ENCODE data around the gene PHKA1. TPM values are rescaled to one million over a fixed set of nuclear protein-coding genes. Genes with fewer than 3 reads are reported as not detected.

The PHKA1 gene
- total and polyA plus RNA-seq, 2 donors (not counting 3 experiments of a cell fraction or from before 2014, with no cell fraction given): 3.3 to 5.5 TPM

DNA sequence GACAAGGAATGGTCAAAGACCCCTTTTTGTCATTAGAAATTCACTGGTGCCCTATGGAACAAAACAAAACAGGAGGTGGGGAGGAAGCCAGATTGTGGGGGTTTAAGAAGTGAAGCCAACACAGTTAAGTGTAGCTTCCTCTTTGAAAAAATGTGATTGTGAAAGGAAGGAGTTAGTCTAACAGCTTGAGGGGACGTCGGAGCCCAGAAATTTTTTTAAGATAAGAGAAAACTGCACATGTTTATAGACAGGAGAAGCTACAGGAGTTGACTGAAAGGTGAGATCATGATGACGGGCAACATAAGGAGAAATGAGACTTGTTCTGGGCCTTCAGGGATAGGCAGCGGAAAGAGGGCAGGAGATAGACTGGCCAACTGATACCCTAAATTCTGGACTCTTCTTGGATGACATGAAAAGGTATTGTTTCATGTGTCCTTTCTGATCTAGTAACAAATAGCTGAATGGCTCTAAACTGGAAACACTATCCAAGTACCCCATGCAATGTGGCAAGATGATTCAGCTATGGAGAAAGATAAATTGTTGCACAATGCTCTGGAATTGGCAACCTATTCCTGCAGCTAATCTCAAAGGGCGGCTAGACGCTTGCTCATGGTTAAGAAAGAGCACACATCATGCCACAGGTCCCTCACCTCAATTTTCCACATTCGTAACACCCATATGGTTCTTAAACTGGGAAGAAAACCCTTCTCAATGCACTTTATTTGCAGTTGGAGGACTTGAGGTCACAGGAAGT lies 137.8 kb downstream of the PHKA1 start:
- TF ChIP-seq GATA2 (IDR thresholded peaks at IDR 0.05; ENCODE audit: insufficient read depth, insufficient read length, low read depth, low read length) (no peak), FOS (IDR thresholded peaks at IDR 0.05; ENCODE audit: borderline replicate concordance, insufficient read depth, low read length) (no peak), JUN (IDR thresholded peaks at IDR 0.05; ENCODE audit: borderline replicate concordance, insufficient read depth, insufficient read length, low read depth) (no peak), MYC (IDR thresholded peaks at IDR 0.05; ENCODE audit: low read depth, low read length) (no peak), POLR2A (IDR thresholded peaks at IDR 0.05; ENCODE audit: low read depth, low read length) (no peak)
- POLR2A ChIA-PET: no interaction called here

DNA sequence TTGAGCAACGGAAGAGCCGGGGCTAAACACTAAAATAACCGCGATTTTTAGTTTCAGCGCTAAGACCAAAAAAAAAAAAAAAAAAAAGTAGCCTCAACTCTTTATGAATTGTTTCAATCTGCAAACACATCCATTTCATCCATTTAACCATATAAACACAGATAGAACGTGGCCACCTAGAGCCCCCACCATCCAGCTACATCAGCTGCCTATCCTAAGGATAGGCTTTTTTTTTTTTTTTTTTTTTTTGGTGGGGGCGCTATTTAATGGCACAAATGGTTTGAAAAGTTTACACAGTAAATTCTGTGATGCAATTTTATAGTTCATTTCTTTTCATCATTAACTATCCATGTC lies 141.0 kb downstream of the PHKA1 start:
- dilution Hi-C loops (cut with MboI; ENCODE audit: extremely low pct_ligation_motif_present, low sequenced_read_pairs) (no loop called here), intact Hi-C loops (cut with micrococcal nuclease) (loop anchor here (2.0 to 5.0 kb wide), 2 partner anchors 49 to 140 kb away; no protein-coding TSS in a partner anchor)
- no peak overlapping the region for H2AFZ ChIP-seq (ENCODE audit: low read depth, low read length)
- no peaks in the 10 kb centered on the region for H4K20me1 ChIP-seq (replicated peaks; ENCODE audit: control insufficient read depth, extremely low read depth, insufficient read depth, low read length)
- peaks cover 10% of the 10 kb centered on the region for H3K4me1 ChIP-seq (ENCODE audit: control insufficient read depth, extremely low read depth, insufficient read depth, low read length)
- no peaks in the 10 kb centered on the region for H3K9me3 ChIP-seq (replicated peaks; ENCODE audit: control insufficient read depth, insufficient read depth, low read length)
- CTCF ChIA-PET: no interaction called here
- H3K9me1 ChIP-seq (replicated peaks; ENCODE audit: control insufficient read depth, extremely low read depth, insufficient read depth, low read length): no peaks in the 10 kb centered on the region
- DNase-seq (ENCODE audit: low read depth, low spot score): no peak
- peak overlapping the region in 2 of 3 experiments; percentile 44 to 75 for H3K4me3 ChIP-seq (replicated peaks in 1 of 3; ENCODE audit: insufficient read depth in 1 of 3, low read depth in 1 of 3, low read length in 3 of 3)
- no peaks in the 10 kb centered on the region for H3K36me3 ChIP-seq (ENCODE audit: control insufficient read depth in 2 of 2, extremely low read depth in 1 of 2, insufficient read depth in 2 of 2, low read length in 2 of 2)
- H3K27me3 ChIP-seq (ENCODE audit: control insufficient read depth in 2 of 2, insufficient read depth in 2 of 2, low read length in 2 of 2): no peaks in the 10 kb centered on the region
- H3K9ac ChIP-seq (replicated peaks; ENCODE audit: extremely low read depth, insufficient read depth, low read length): no peak overlapping the region
- peak overlapping the region; percentile 73 for H3K27ac ChIP-seq (ENCODE audit: insufficient read depth, low read depth, low read length)
- peak overlapping the region; percentile 49 for H3K4me2 ChIP-seq (ENCODE audit: insufficient read depth, low read length)
- peaks cover 7% of the 10 kb centered on the region for H3K79me2 ChIP-seq (ENCODE audit: control insufficient read depth, insufficient read depth, low read length)
- POLR2A ChIA-PET: no interaction called here
- no peak for FAIRE-seq
- no peak for TF ChIP-seq MYC (IDR thresholded peaks at IDR 0.05; ENCODE audit: low read depth, low read length)
- TF ChIP-seq POLR2A (IDR thresholded peaks at IDR 0.05; ENCODE audit: low read depth, low read length): no peak
- TF ChIP-seq FOS (IDR thresholded peaks at IDR 0.05; ENCODE audit: borderline replicate concordance, insufficient read depth, low read length): no peak
- no peak for TF ChIP-seq JUN (IDR thresholded peaks at IDR 0.05; ENCODE audit: borderline replicate concordance, insufficient read depth, insufficient read length, low read depth)
- BruUV-seq (replicated peaks): no TSS peak

More for the DNA sequence above, 137.8 kb downstream of the PHKA1 start:
- no peaks in the 10 kb centered on the region for H3K36me3 ChIP-seq (ENCODE audit: control insufficient read depth in 2 of 2, extremely low read depth in 1 of 2, insufficient read depth in 2 of 2, low read length in 2 of 2)
- no peak overlapping the region for H3K27ac ChIP-seq (ENCODE audit: insufficient read depth, low read depth, low read length)
- CTCF ChIA-PET: no interaction called here
- H3K4me2 ChIP-seq (ENCODE audit: insufficient read depth, low read length): no peak overlapping the region
- peaks cover 7% of the 10 kb centered on the region for H3K79me2 ChIP-seq (ENCODE audit: control insufficient read depth, insufficient read depth, low read length)
- H3K9ac ChIP-seq (replicated peaks; ENCODE audit: extremely low read depth, insufficient read depth, low read length): no peak overlapping the region
- DNase-seq (ENCODE audit: low read depth, low spot score) (no peak), FAIRE-seq (no peak)
- BruUV-seq (replicated peaks): no TSS peak
- no peaks in the 10 kb centered on the region for H3K9me1 ChIP-seq (replicated peaks; ENCODE audit: control insufficient read depth, extremely low read depth, insufficient read depth, low read length)
- intact Hi-C loops (cut with micrococcal nuclease): no loop called here
- dilution Hi-C loops (cut with MboI; ENCODE audit: extremely low pct_ligation_motif_present, low sequenced_read_pairs): no loop called here
- H3K4me3 ChIP-seq (replicated peaks in 1 of 3; ENCODE audit: insufficient read depth in 1 of 3, low read depth in 1 of 3, low read length in 3 of 3): no peak overlapping the region
- no peak overlapping the region for H2AFZ ChIP-seq (ENCODE audit: low read depth, low read length)
- peaks cover 4% of the 10 kb centered on the region for H3K4me1 ChIP-seq (ENCODE audit: control insufficient read depth, extremely low read depth, insufficient read depth, low read length)
- H4K20me1 ChIP-seq (replicated peaks; ENCODE audit: control insufficient read depth, extremely low read depth, insufficient read depth, low read length): no peaks in the 10 kb centered on the region
- H3K27me3 ChIP-seq (ENCODE audit: control insufficient read depth in 2 of 2, insufficient read depth in 2 of 2, low read length in 2 of 2): no peaks in the 10 kb centered on the region
- H3K9me3 ChIP-seq (replicated peaks; ENCODE audit: control insufficient read depth, insufficient read depth, low read length): no peaks in the 10 kb centered on the region

Measured in endothelial cell of umbilical vein (primary cell).